SK-N-SH treated with all-trans-retinoic acid at 6 μM for 48 hours (cell line): ENCODE data around the gene CNN2.
"Not testable (repeated sequence)": the region's sequence is repeated elsewhere in the genome, so short reads cannot be mapped to it uniquely, and the experiment has no call there.

Experiments
- ARNTL ChIP-seq: fragments of 450-650 bp; formaldehyde crosslinking; IDR thresholded peaks from 2 replicates; pipeline ENCODE4 v1.5.0; 2020; ENCODE audit warnings: low read depth, mild to moderate bottlenecking, moderate library complexity, borderline replicate concordance
- ISL1 ChIP-seq: fragments of 250-450 bp; sonication (Bioruptor Pico); IDR thresholded peaks from 2 replicates; pipeline ENCODE4 v2.1.2; 2022; ENCODE audit warnings: mild to moderate bottlenecking, moderate library complexity
- OSR1 ChIP-seq: fragments of 250-450 bp; sonication (Bioruptor Pico); IDR thresholded peaks from 2 replicates; pipeline ENCODE4 v1.8.0; 2022; ENCODE audit warnings: moderate library complexity, mild to moderate bottlenecking, inconsistent platforms
- PPARA ChIP-seq: fragments of 250-450 bp; sonication (Bioruptor Pico); IDR thresholded peaks from 2 replicates; pipeline ENCODE4 v1.5.0; 2020; ENCODE audit warnings: mild to moderate bottlenecking, borderline replicate concordance
- RARB ChIP-seq: fragments of 250-450 bp; sonication (Bioruptor Pico); IDR thresholded peaks from 2 replicates; pipeline ENCODE4 v1.8.0; 2021; ENCODE audit warnings: mild to moderate bottlenecking, moderate library complexity
- ZNF565 ChIP-seq: fragments of 450-650 bp; formaldehyde crosslinking; conservative IDR thresholded peaks from 2 replicates; pipeline ENCODE4 v1.5.0; 2020; ENCODE audit warnings: low read depth, mild to moderate bottlenecking, moderate library complexity
- ZNF70 ChIP-seq: fragments of 450-650 bp; formaldehyde crosslinking; IDR thresholded peaks from 2 replicates; pipeline ENCODE4 v1.5.0; 2020; ENCODE audit warnings: mild to moderate bottlenecking, moderate library complexity
- TF ChIP-seq, protein P1 (sequence below): fragments of 250-450 bp; sonication (Bioruptor Pico); IDR thresholded peaks from 2 replicates; pipeline ENCODE4 v1.5.0; 2020; ENCODE audit warnings: mild to moderate bottlenecking, moderate library complexity
- TF ChIP-seq, protein P2 (sequence below): fragments of 250-450 bp; sonication (Bioruptor Pico); IDR thresholded peaks from 2 replicates; pipeline ENCODE4 v1.5.1; 2021; ENCODE audit warnings: mild to moderate bottlenecking, moderate library complexity
- TF ChIP-seq, protein P3 (sequence below): fragments of 250-450 bp; sonication (Bioruptor Pico); IDR thresholded peaks from 2 replicates; pipeline ENCODE4 v1.8.0; 2020; ENCODE audit warnings: mild to moderate bottlenecking, moderate library complexity, borderline replicate concordance
- TF ChIP-seq, protein P4 (sequence below): fragments of 250-450 bp; sonication (Bioruptor Pico); IDR thresholded peaks from 2 replicates; pipeline ENCODE4 v1.5.1; 2020; ENCODE audit warnings: low read depth, mild to moderate bottlenecking, moderate library complexity

DNA sequence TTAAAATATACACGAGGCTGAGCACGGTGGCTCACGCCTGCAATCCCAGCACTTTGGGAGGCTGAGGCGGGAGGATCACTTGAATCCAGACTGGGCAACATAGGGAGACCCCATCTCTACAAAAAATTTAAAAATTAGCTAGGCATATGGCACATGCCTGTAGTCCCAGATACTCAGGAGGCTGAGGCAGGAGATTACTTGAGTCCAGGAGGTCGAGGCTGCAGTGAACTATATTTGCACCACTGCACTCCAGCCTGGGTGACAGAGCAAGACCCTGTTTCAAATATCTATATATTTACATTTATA lies 2.6 kb upstream of the CNN2 start:
- TF ChIP-seq RARB (CRISPR knock-in tag); PPARA (CRISPR knock-in tag); ZNF565 (CRISPR knock-in tag); ARNTL; ISL1 (CRISPR knock-in tag); ZNF70; OSR1 (CRISPR knock-in tag): not testable (repeated sequence)
- TF ChIP-seq, protein P1, sequence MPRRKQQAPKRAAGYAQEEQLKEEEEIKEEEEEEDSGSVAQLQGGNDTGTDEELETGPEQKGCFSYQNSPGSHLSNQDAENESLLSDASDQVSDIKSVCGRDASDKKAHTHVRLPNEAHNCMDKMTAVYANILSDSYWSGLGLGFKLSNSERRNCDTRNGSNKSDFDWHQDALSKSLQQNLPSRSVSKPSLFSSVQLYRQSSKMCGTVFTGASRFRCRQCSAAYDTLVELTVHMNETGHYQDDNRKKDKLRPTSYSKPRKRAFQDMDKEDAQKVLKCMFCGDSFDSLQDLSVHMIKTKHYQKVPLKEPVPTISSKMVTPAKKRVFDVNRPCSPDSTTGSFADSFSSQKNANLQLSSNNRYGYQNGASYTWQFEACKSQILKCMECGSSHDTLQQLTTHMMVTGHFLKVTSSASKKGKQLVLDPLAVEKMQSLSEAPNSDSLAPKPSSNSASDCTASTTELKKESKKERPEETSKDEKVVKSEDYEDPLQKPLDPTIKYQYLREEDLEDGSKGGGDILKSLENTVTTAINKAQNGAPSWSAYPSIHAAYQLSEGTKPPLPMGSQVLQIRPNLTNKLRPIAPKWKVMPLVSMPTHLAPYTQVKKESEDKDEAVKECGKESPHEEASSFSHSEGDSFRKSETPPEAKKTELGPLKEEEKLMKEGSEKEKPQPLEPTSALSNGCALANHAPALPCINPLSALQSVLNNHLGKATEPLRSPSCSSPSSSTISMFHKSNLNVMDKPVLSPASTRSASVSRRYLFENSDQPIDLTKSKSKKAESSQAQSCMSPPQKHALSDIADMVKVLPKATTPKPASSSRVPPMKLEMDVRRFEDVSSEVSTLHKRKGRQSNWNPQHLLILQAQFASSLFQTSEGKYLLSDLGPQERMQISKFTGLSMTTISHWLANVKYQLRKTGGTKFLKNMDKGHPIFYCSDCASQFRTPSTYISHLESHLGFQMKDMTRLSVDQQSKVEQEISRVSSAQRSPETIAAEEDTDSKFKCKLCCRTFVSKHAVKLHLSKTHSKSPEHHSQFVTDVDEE: not testable (repeated sequence)
- TF ChIP-seq, protein P2, sequence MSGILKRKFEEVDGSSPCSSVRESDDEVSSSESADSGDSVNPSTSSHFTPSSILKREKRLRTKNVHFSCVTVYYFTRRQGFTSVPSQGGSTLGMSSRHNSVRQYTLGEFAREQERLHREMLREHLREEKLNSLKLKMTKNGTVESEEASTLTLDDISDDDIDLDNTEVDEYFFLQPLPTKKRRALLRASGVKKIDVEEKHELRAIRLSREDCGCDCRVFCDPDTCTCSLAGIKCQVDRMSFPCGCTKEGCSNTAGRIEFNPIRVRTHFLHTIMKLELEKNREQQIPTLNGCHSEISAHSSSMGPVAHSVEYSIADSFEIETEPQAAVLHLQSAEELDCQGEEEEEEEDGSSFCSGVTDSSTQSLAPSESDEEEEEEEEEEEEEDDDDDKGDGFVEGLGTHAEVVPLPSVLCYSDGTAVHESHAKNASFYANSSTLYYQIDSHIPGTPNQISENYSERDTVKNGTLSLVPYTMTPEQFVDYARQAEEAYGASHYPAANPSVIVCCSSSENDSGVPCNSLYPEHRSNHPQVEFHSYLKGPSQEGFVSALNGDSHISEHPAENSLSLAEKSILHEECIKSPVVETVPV (CRISPR knock-in tag): not testable (repeated sequence)
- TF ChIP-seq, protein P3, sequence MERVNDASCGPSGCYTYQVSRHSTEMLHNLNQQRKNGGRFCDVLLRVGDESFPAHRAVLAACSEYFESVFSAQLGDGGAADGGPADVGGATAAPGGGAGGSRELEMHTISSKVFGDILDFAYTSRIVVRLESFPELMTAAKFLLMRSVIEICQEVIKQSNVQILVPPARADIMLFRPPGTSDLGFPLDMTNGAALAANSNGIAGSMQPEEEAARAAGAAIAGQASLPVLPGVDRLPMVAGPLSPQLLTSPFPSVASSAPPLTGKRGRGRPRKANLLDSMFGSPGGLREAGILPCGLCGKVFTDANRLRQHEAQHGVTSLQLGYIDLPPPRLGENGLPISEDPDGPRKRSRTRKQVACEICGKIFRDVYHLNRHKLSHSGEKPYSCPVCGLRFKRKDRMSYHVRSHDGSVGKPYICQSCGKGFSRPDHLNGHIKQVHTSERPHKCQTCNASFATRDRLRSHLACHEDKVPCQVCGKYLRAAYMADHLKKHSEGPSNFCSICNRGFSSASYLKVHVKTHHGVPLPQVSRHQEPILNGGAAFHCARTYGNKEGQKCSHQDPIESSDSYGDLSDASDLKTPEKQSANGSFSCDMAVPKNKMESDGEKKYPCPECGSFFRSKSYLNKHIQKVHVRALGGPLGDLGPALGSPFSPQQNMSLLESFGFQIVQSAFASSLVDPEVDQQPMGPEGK (CRISPR knock-in tag): not testable (repeated sequence)
- TF ChIP-seq, protein P4, sequence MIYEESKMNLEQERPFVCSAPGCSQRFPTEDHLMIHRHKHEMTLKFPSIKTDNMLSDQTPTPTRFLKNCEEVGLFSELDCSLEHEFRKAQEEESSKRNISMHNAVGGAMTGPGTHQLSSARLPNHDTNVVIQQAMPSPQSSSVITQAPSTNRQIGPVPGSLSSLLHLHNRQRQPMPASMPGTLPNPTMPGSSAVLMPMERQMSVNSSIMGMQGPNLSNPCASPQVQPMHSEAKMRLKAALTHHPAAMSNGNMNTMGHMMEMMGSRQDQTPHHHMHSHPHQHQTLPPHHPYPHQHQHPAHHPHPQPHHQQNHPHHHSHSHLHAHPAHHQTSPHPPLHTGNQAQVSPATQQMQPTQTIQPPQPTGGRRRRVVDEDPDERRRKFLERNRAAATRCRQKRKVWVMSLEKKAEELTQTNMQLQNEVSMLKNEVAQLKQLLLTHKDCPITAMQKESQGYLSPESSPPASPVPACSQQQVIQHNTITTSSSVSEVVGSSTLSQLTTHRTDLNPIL: not testable (repeated sequence)
